ENCODE measurements around the gene SLC29A1.

GRCh38 chr6:44277763-44278162 is 54.4 kb downstream of the SLC29A1 start:
- TF ChIP-seq POLR2A (IDR thresholded peaks at IDR 0.05) (no peak), EP300 (IDR thresholded peaks at IDR 0.05) (no peak)
- TF ChIP-seq, protein P1, sequence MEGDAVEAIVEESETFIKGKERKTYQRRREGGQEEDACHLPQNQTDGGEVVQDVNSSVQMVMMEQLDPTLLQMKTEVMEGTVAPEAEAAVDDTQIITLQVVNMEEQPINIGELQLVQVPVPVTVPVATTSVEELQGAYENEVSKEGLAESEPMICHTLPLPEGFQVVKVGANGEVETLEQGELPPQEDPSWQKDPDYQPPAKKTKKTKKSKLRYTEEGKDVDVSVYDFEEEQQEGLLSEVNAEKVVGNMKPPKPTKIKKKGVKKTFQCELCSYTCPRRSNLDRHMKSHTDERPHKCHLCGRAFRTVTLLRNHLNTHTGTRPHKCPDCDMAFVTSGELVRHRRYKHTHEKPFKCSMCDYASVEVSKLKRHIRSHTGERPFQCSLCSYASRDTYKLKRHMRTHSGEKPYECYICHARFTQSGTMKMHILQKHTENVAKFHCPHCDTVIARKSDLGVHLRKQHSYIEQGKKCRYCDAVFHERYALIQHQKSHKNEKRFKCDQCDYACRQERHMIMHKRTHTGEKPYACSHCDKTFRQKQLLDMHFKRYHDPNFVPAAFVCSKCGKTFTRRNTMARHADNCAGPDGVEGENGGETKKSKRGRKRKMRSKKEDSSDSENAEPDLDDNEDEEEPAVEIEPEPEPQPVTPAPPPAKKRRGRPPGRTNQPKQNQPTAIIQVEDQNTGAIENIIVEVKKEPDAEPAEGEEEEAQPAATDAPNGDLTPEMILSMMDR (IDR thresholded peaks at IDR 0.05) = no peak
